ENCODE results near the gene NEURL1B. TPM values are rescaled to one million over a fixed set of nuclear protein-coding genes. Genes with fewer than 3 reads are reported as not detected.

NEURL1B gene
- total and polyA plus RNA-seq, 2 donors (not counting 1 experiment from before 2014, with no cell fraction given), result 0.06 to 0.17 TPM

- Mint-ChIP-seq H3K4me3 (no peak overlapping the region), H3K4me1 (peaks cover 10% of the 10 kb centered on the region), H3K27me3 (no peaks in the 10 kb centered on the region), H3K9me3 (ENCODE audit: insufficient read depth) (no peaks in the 10 kb centered on the region), H3K27ac (no peak overlapping the region)
- H3K27me3 ChIP-seq (replicated peaks in 1 of 4; ENCODE audit: control extremely low read depth in 1 of 4, control insufficient read depth in 3 of 4, insufficient read depth in 4 of 4, low read length in 3 of 4), result no peaks in the 10 kb centered on the region
- no peaks in the 10 kb centered on the region for H3K36me3 ChIP-seq (replicated peaks in 1 of 2; ENCODE audit: control extremely low read depth in 1 of 2, control insufficient read depth in 1 of 2, extremely low read depth in 1 of 2, insufficient read depth in 2 of 2, low read length in 1 of 2)
- H3K9ac ChIP-seq (ENCODE audit: low read length), result no peak overlapping the region
- no peak overlapping the region for H3K4me3 ChIP-seq (ENCODE audit: control extremely low read depth in 1 of 5, extremely low read depth in 1 of 5, insufficient read depth in 1 of 5, low read depth in 2 of 5, low read length in 4 of 5)
- H2AFZ ChIP-seq (ENCODE audit: insufficient read depth, low read depth, low read length, poor library complexity, severe bottlenecking), result no peak overlapping the region
- 98% methylated on average over 3 of the region's 3 CpGs for WGBS (ENCODE audit: insufficient coverage)
- no peaks in the 10 kb centered on the region for H3K9me3 ChIP-seq (ENCODE audit: control extremely low read depth in 1 of 3, control insufficient read depth in 2 of 3, insufficient read depth in 1 of 3, low read length in 2 of 3)
- DNase-seq (no peak), ATAC-seq (ENCODE audit: low read depth) (no peak)
- ChIA-PET CTCF (interaction anchor here (0.9 to 2.2 kb wide), 2 partner anchors 54 to 212 kb away, joined by 4 to 12 read pairs; no protein-coding TSS in a partner anchor), POLR2A (no interaction called here)
- H3K79me2 ChIP-seq (ENCODE audit: control insufficient read depth, insufficient read depth, low read length), result no peaks in the 10 kb centered on the region
- TF ChIP-seq EZH2 (IDR thresholded peaks at IDR 0.05; ENCODE audit: borderline replicate concordance, insufficient read depth, low read depth, low read length, poor library complexity, severe bottlenecking), result no peak
- TF ChIP-seq, protein P1, sequence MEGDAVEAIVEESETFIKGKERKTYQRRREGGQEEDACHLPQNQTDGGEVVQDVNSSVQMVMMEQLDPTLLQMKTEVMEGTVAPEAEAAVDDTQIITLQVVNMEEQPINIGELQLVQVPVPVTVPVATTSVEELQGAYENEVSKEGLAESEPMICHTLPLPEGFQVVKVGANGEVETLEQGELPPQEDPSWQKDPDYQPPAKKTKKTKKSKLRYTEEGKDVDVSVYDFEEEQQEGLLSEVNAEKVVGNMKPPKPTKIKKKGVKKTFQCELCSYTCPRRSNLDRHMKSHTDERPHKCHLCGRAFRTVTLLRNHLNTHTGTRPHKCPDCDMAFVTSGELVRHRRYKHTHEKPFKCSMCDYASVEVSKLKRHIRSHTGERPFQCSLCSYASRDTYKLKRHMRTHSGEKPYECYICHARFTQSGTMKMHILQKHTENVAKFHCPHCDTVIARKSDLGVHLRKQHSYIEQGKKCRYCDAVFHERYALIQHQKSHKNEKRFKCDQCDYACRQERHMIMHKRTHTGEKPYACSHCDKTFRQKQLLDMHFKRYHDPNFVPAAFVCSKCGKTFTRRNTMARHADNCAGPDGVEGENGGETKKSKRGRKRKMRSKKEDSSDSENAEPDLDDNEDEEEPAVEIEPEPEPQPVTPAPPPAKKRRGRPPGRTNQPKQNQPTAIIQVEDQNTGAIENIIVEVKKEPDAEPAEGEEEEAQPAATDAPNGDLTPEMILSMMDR (IDR thresholded peaks at IDR 0.05), result no peak
- intact Hi-C loops (cut with micrococcal nuclease), result no loop called here
- no peaks in the 10 kb centered on the region for H4K20me1 ChIP-seq (ENCODE audit: control insufficient read depth, insufficient read depth, low read length, poor library complexity, severe bottlenecking)
- H3K4me2 ChIP-seq (replicated peaks; ENCODE audit: low read depth, low read length, poor library complexity, severe bottlenecking), result no peak overlapping the region
- no peak overlapping the region for H3K27ac ChIP-seq (ENCODE audit: low read length in 2 of 2)
- H3K4me1 ChIP-seq (ENCODE audit: control insufficient read depth in 2 of 2, insufficient read depth in 2 of 2, low read length in 2 of 2), result peaks cover 3% of the 10 kb centered on the region in 2 donors
Observed at GRCh38 chr5:172718527-172719114, 77.6 kb downstream of the NEURL1B start.

DNA sequence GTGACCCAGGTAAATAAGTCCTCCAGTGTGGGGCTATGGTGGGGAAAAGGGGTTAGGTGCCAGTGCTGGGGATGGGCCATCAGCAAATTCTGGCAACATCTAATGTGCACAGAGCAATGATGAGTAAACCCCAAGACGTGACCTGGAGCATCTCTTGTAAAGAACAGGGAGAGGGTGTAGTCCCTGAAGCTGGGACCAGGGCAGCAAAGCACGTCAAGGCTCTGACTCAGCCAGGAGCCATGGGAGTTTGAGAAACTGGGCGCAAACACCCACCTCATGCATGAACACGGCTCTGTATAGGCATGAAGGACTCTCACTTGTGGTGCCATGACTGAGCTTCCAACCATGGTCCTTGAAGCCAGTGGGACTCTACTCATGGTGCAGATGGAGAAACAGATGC is 78.1 kb downstream of the NEURL1B start:
- Histone ChIP-seq H3K9me3 (ENCODE audit: control extremely low read depth in 1 of 3, control insufficient read depth in 2 of 3, insufficient read depth in 1 of 3, low read length in 2 of 3) (no peaks in the 10 kb centered on the region), H3K36me3 (replicated peaks in 1 of 2; ENCODE audit: control extremely low read depth in 1 of 2, control insufficient read depth in 1 of 2, extremely low read depth in 1 of 2, insufficient read depth in 2 of 2, low read length in 1 of 2) (no peaks in the 10 kb centered on the region), H3K4me3 (ENCODE audit: control extremely low read depth in 1 of 5, extremely low read depth in 1 of 5, insufficient read depth in 1 of 5, low read depth in 2 of 5, low read length in 4 of 5) (no peak overlapping the region), H3K4me1 (ENCODE audit: control insufficient read depth in 2 of 2, insufficient read depth in 2 of 2, low read length in 2 of 2) (peaks cover 3% of the 10 kb centered on the region in 2 donors), H3K79me2 (ENCODE audit: control insufficient read depth, insufficient read depth, low read length) (no peaks in the 10 kb centered on the region), H3K9ac (ENCODE audit: low read length) (no peak overlapping the region), H2AFZ (ENCODE audit: insufficient read depth, low read depth, low read length, poor library complexity, severe bottlenecking) (no peak overlapping the region), H3K4me2 (replicated peaks; ENCODE audit: low read depth, low read length, poor library complexity, severe bottlenecking) (no peak overlapping the region), H3K27me3 (replicated peaks in 1 of 4; ENCODE audit: control extremely low read depth in 1 of 4, control insufficient read depth in 3 of 4, insufficient read depth in 4 of 4, low read length in 3 of 4) (no peaks in the 10 kb centered on the region), H3K27ac (ENCODE audit: low read length in 2 of 2) (no peak overlapping the region), H4K20me1 (ENCODE audit: control insufficient read depth, insufficient read depth, low read length, poor library complexity, severe bottlenecking) (no peaks in the 10 kb centered on the region)
- Mint-ChIP-seq H3K27ac (no peak overlapping the region), H3K27me3 (no peaks in the 10 kb centered on the region), H3K4me3 (no peak overlapping the region), H3K9me3 (ENCODE audit: insufficient read depth) (no peaks in the 10 kb centered on the region), H3K4me1 (peaks cover 10% of the 10 kb centered on the region)
- WGBS (ENCODE audit: insufficient coverage), result 92% methylated on average over 4 of the region's 4 CpGs
- ChIA-PET POLR2A (interaction anchor here (1.2 kb wide), 1 partner anchor 215 kb away, joined by 3 read pairs; no protein-coding TSS in a partner anchor), CTCF (interaction anchor here (0.9 to 2.2 kb wide), 5 partner anchors 22 to 214 kb away, joined by 3 to 12 read pairs (median 4); no protein-coding TSS in a partner anchor)
- intact Hi-C loops (cut with micrococcal nuclease), result no loop called here
- ATAC-seq (ENCODE audit: low read depth) (no peak), DNase-seq (no peak)
- TF ChIP-seq, protein P1 (IDR thresholded peaks at IDR 0.05), result no peak
- TF ChIP-seq EZH2 (IDR thresholded peaks at IDR 0.05; ENCODE audit: borderline replicate concordance, insufficient read depth, low read depth, low read length, poor library complexity, severe bottlenecking), result no peak

Measured in B cell (primary cell).